AG20443 (cell line): ENCODE results near the gene FHIT.
"Not testable (repeated sequence)": the region's sequence is repeated elsewhere in the genome, so short reads cannot be mapped to it uniquely, and the experiment has no call there.

Experiments used
- DNase-seq: peaks from one replicate; pipeline ENCODE4 v3.0.0; 2012; ENCODE audit warnings: low spot score, mixed read lengths

FHIT gene

DNA sequence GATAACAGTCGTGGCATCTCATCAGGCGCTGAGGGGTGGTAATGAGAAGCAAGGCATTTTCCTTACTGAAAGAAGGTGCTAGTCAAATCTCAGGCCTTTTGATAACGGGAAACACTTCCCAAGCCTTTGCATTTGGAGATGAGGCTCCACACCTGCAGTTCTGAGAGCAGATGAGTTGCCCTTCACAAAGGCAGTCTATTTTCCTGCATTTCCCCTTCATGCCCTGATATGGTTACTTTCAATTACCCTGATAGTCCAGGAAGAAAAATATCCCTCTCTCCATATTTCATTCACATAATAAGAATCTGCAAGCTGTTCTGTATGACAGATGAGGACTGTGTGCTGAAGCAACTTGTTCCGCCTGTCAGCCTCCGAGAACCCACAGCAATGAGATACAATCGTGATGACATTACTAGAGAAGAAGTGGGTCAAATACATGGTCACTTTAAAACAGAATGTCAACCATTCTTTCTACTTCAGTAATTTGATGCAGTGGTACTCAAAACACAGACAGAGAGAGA is 25.0 kb downstream of the FHIT start:
- DNase-seq: no peak

GRCh38 chr3:61224823-61225222 is 26.4 kb downstream of the FHIT start:
- no peak for DNase-seq

DNA sequence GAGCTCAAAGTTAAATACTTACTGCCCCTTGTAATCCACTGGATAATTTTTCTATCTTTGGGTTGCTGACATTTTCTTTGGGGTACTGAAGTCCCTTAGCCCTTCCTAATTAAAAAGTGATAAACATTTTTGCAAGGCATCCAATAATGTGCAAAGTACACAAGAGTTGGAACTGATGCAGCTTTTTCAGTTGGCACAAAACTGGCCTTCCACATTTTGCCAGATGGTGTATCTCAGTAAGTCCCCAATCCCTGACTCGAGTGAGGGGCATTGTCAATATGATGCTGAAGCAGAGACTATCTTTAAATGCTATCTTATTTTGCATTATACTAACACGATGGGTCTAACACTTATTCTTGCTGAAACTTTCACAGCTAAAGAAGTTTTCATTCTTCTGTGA is 27.8 kb downstream of the FHIT start:
- no peak for DNase-seq

- DNase-seq: no peak
Measured at GRCh38 chr3:61222467-61222866, 28.8 kb downstream of the FHIT start.

DNA sequence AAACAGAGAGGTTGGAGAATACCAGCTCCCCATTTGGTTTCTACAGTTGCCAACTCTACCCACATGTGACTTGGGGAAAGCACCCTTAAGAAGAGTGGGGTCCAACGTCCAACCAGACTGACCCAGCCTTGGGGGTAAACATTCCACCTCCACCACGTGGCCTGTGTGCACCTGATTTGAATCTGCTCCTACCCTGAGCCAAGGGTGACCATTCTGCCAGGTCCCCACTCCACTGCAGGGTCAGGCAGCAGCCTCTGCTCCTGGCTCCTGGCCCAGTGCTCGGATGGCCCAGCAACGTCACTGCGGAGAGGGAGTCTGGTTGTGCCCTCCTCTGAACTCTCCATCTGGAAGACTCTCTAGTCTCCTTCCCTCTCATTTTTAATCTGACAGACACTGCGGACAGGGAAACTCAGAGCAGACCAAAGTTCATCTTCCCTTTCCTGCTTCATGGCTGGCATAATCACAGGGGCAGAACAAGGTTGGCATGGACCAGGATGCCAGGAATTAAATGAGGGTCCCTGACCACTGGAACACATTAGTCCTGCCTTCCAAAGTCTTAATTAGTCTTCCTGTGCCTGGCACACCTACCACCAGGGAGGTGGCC is 29.4 kb downstream of the FHIT start:
- DNase-seq: no peak

DNA sequence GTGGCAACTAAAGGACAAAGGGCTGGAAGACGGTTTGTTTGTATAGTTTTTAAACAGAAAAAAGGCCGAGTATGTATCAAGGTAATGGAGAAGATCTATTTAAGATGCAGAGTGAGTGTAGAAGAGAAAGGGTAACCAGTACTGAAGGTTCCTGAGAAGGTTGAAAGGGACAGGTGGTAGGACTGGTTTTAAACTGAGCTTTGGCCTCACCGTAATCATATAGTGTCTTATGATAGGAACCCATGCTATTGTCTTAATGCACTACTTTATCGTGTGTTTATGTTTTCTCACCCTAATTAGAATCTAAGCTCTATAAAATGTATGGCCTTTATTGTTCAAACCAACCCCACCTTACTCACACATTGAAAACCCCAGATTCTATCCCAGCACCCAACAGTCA is 32.7 kb downstream of the FHIT start:
- DNase-seq: no peak

DNA sequence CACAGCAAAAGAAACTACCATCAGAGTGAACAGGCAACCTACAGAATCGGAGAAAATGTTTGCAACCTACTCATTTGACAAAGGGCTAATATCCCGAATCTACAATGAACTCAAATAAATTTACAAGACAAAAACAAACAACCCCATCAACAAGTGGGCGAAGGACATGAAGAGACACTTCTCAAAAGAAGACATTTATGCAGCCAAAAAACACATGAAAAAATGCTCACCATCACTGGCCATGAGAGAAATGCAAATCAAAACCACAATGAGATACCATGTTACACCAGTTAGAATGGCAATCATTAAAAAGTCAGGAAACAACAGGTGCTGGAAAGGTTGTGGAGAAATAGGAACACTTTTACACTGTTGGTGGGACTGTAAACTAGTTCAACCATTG is 35.1 kb downstream of the FHIT start:
- DNase-seq: not testable (repeated sequence)

- DNase-seq: no peak
Measured at GRCh38 chr3:61202086-61202485, 49.2 kb downstream of the FHIT start.

DNA sequence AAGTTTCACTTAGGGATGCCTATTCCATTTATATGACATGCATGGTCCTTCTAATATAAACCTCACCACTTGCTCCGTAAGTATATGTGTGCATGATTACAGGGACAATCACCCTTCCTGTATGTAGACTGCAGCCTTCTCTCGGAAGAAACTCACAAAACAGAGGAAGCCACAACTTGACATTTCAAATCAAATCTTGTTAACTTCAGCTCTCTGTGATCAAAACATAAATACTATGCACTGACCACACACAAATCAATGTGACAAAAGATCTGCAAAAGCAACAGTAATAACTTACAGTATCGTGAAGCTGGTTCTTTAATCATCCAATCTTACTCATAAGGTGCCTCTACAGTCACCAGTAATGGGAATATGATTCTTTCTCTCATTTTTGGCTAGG is 50.2 kb downstream of the FHIT start:
- DNase-seq: no peak

- DNase-seq: no peak
Measured at GRCh38 chr3:61200270-61200669, 51.0 kb downstream of the FHIT start.

- no peak for DNase-seq
Measured at GRCh38 chr3:61199843-61200242, 51.4 kb downstream of the FHIT start.

DNA sequence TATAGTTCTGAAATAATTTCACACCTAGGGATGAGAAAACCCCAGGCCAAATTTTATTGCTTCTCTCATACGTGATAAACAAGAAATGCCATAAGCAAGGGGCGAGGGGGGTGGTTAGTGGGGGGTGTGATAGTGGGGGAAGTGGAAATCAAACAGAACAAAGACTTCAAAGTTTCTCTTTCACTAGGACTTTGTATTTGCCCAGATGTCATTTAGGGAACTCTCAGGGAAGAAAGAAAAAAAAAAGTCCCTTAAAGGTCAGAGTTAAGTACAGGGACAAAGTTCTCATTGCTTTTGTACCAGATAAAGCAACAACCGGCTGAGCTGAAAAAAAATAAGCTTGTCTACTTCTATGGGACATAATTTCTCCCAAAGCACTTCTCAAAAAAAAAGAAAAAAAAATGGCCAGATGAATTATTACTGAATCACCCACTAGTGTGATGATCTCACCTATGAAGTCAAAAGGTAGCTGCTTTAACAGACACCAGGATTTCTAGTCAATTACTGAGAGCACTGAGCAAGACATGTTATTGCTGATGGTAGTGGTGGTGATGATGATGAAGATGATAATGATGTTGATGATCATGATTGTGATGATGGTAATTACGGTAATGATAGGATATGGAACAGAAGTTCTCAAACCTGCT is 56.2 kb downstream of the FHIT start:
- no peak for DNase-seq

DNA sequence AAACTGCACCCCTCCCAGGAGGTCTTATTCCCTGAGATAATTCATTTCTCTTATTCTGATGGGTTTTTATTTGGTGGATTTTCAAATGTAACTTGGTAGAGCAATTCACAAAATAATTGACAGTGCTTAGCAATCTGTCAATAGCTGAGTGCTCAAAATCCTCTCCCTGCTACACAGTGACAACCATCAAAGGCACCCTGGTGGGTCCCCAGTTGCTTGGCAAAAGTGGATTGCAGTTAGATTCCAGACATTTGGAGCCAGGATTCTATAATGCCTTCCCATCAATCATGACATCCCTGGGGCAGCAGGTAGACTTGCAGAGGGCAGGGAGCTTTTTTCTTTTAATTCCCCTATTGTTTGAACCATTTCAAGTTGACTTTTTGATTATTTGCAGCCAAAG is 59.0 kb downstream of the FHIT start:
- DNase-seq: no peak

DNA sequence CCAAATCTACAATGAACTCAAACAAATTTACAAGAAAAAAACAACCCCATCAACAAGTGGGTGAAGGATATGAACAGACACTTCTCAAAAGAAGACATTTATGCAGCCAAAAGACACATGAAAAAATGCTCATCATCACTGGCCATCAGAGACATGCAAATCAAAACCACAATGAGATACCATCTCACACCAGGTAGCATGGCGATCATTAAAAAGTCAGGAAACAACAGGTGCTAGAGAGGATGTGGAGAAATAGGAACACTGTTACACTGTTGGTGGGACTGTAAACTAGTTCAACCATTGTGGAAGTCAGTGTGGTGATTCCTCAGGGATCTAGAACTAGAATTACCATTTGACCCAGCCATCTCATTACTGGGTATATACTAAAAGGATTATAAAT is 61.0 kb downstream of the FHIT start:
- DNase-seq: not testable (repeated sequence)

- no peak for DNase-seq
Measured at GRCh38 chr3:61186030-61186429, 65.2 kb downstream of the FHIT start.

DNA sequence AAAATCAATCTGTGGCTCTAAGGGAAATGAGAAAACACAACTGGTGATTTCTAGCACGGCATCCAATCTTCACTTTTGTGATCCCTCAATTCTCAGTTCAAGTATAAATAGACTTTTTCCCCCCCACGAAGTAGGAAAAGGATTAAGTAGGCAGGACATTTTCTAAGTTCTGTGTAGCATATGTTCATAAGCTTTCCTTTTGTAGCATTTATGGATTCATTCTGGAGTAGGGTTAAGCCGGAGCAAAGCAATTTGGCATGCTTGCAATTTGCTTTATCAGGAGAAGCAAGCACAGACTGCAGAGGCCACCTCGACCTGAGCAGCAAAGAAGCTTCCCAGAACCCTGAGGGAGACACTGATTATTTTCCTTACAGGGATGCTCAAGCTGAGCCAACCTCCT is 66.3 kb downstream of the FHIT start:
- DNase-seq: no peak

DNA sequence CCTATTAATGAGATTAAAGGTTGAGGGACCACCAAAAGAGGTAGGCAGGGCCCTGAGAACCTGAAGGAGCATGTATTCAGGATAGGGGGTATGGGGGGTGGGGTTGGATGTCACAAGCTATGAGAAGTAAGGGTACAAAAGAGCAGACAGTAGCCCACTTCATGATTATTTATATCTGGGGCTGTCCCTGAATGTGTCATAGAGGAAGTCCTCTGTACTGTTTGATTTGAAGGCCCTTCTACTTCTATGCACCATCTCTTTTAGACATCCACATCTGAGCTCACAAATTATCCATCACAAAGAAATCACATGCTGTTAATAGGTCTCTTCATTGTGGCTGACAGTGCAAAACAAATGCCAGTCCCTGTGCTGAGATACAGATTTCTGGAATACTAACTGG is 68.6 kb downstream of the FHIT start:
- no peak for DNase-seq

GRCh38 chr3:61181874-61182273 is 69.4 kb downstream of the FHIT start:
- DNase-seq: peak; percentile 11

GRCh38 chr3:61180206-61180605 is 71.0 kb downstream of the FHIT start:
- DNase-seq: no peak

DNA sequence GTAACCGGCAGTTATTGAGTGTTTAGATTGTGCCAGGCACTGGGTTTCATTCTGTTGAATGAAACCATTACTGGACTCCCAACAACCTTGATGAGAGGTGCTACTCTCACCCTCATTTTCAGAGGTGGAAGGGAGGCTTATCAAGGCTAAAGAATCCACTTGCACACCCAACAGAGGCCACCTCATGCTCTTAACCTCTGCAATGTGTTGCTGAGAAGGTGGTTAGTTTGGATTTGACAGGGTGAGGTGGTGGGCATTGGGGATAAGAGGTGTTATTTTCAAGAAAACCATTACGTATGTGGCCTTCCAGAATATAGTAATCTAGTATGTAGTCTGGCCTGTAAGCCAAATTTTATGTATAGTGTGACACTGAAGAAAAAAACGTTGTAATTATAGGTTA is 73.1 kb downstream of the FHIT start:
- DNase-seq: no peak

DNA sequence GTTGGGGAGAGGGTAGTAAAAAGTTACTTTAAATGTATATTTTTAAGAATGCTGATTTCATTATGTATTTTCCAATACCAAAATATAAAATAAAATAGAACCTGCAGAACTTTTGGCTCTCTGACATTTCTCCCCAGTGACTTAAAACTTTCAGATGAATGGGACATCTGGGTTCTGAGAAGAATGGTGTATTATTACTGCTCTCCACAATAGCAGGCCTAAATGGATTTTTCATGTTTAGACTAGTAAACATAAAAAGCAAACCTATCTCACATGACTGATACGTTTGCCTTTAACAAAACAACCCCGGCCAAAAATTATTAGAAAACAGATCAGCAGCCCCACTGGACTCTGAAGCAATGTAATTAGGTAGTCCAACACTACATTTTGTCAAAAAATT is 73.8 kb downstream of the FHIT start:
- no peak for DNase-seq

GRCh38 chr3:61173676-61174075 is 77.6 kb downstream of the FHIT start:
- no peak for DNase-seq

DNA sequence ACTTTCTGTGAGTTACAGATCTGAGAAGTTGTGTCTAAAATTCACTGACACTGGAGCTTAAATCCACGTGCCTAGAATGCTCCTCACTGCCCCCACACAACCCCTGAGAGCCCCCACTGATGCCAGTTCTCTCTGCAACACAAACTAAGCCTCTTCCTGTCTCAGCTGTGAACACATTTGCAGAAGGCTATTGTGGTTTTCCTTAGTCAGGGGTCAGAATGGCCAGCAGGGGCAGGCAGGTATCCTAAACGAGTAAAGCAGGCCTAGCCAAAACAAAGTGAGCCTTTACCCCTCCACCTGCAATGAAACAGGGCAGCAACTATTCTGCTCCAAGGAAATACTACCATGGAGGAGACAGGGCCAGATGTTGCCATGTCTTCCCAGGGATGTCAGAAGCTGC is 78.6 kb downstream of the FHIT start:
- no peak for DNase-seq

DNA sequence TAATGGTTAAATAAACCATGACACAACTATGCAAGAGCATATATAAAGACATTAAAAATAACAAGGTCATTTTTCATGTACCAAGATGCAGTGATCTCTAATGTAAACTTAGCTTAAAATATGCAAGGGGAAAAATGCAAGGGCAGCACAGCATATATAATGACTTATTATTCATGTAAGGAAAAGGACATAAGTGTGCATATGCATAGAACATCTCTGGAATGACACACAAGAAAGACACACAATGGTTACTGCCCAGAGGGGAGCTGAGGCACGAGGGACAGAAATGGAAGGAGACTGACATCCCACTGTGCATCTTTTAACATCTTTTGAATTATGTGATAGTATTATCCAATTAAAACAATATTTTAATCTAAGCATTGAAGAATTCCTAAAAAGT is 79.0 kb downstream of the FHIT start:
- no peak for DNase-seq
